H1 (cell line): Measurements from ENCODE around the gene TCAP. TPM values are rescaled to one million over a fixed set of nuclear protein-coding genes. Genes with fewer than 3 reads are reported as not detected.
"Not testable (repeated sequence)": the region's sequence is repeated elsewhere in the genome, so short reads cannot be mapped to it uniquely, and the experiment has no call there.

ENCODE experiments used
- CTCF ChIA-PET: fragments of 300-600 bp; sonication (Branson Sonifier 250); formaldehyde crosslinking; loops from one replicate; lab custom pipeline; 2021; ENCODE audit not compliant: partially characterized antibody; lab: Charles Lee
- POLR2A ChIA-PET: fragments of 300-600 bp; sonication (Branson Sonifier 250); formaldehyde crosslinking; loops from one replicate; lab custom pipeline; 2021; ENCODE audit warnings: inconsistent platforms; ENCODE audit not compliant: partially characterized antibody; lab: Charles Lee
- DNase-seq, 2 experiments: peaks; one replicate each; pipeline versions ENCODE4 v3.0.0 to v3.0.0-alpha.2; 2010 to 2022; ENCODE audit warnings: low spot score in 2 of 2, low read depth in 1 of 2, mixed read lengths in 1 of 2
- FAIRE-seq: peaks from 2 replicates; lab custom pipeline; 2011; peaks lifted over from hg19 to GRCh38; lab: Jason Lieb, UNC
- H2AFZ ChIP-seq: 2 replicates; pipeline ENCODE4 v1.8.1; 2012; ENCODE audit warnings: low read length, inconsistent platforms
- H2AK5ac ChIP-seq: 2 replicates; pipeline ENCODE4 v1.6.1; 2013; ENCODE audit warnings: low read depth, low read length
- H2BK120ac ChIP-seq: replicated peaks from 2 replicates; pipeline ENCODE3; 2013; ENCODE audit warnings: low read depth, low read length, inconsistent platforms
- H2BK12ac ChIP-seq: 2 replicates; pipeline ENCODE4 v1.6.1; 2013; ENCODE audit warnings: low read depth, low read length
- H2BK15ac ChIP-seq: 2 replicates; pipeline ENCODE4 v1.6.1; 2013; ENCODE audit warnings: low read length
- H2BK20ac ChIP-seq: 2 replicates; pipeline ENCODE4 v1.6.1; 2013; ENCODE audit warnings: low read length
- H2BK5ac ChIP-seq: 2 replicates; pipeline ENCODE4 v1.6.1; 2013; ENCODE audit warnings: low read depth, low read length
- H3K14ac ChIP-seq: 2 replicates; pipeline ENCODE4 v1.6.1; 2013; ENCODE audit warnings: inconsistent platforms; ENCODE audit not compliant: insufficient read length
- H3K18ac ChIP-seq: 2 replicates; pipeline ENCODE4 v1.6.1; 2013; ENCODE audit warnings: low read length; ENCODE audit errors: extremely low read depth
- H3K23ac ChIP-seq: 2 replicates; pipeline ENCODE4 v1.6.1; 2013; ENCODE audit warnings: inconsistent platforms; ENCODE audit not compliant: insufficient read length
- H3K23me2 ChIP-seq: 2 replicates; pipeline ENCODE4 v1.6.1; 2013; ENCODE audit warnings: low read depth, low read length
- H3K27ac ChIP-seq: 2 replicates; pipeline ENCODE4 v1.6.1; 2011; ENCODE audit warnings: low read depth, low read length, inconsistent platforms
- H3K27me3 ChIP-seq, 4 experiments: replicated peaks in 1 of 4; 1 replicate in 1 of 4; 2 replicates in 3 of 4; pipeline versions ENCODE4 v1.6.1 to v1.8.1; 2011 to 2013; ENCODE audit warnings: low read length in 3 of 4, mild to moderate bottlenecking in 3 of 4, inconsistent platforms in 2 of 4, mixed read lengths in 2 of 4, moderate library complexity in 1 of 4; ENCODE audit not compliant: control insufficient read depth in 3 of 4, insufficient read depth in 3 of 4; ENCODE audit errors: extremely low read depth in 1 of 4
- H3K36me3 ChIP-seq, 4 experiments: 2 replicates each; pipeline versions ENCODE4 v1.6.1 to v1.8.1; 2011 to 2013; ENCODE audit warnings: mild to moderate bottlenecking in 4 of 4, low read length in 3 of 4, moderate library complexity in 2 of 4, control low read depth in 1 of 4, inconsistent platforms in 1 of 4; ENCODE audit not compliant: insufficient read depth in 4 of 4, control insufficient read depth in 2 of 4
- H3K4ac ChIP-seq: replicated peaks from 2 replicates; pipeline ENCODE3; 2013; ENCODE audit warnings: low read length, low read depth, mixed read lengths, inconsistent platforms; ENCODE audit not compliant: insufficient read length
- H3K4me1 ChIP-seq, 4 experiments: replicated peaks in 1 of 4; 1 replicate in 1 of 4; 2 replicates in 3 of 4; pipeline versions ENCODE4 v1.6.1 to v1.8.1; 2011 to 2013; ENCODE audit warnings: low read length in 3 of 4, inconsistent platforms in 2 of 4, mixed read lengths in 1 of 4; ENCODE audit not compliant: insufficient read depth in 4 of 4, control insufficient read depth in 3 of 4
- H3K4me2 ChIP-seq, 2 experiments: 2 replicates each; pipeline versions ENCODE4 v1.6.1 to v1.8.1; 2011 to 2013; ENCODE audit warnings: low read depth in 2 of 2, low read length in 2 of 2, control low read depth in 1 of 2, inconsistent platforms in 1 of 2, mild to moderate bottlenecking in 1 of 2; ENCODE audit not compliant: insufficient read depth in 1 of 2
- H3K4me3 ChIP-seq, 4 experiments: fragments of 200-600, 300-600 bp in 1 of 4; sonication (generic), shearing (Covaris generic), sonication (Bioruptor Twin) in 1 of 4; 2 replicates each; pipeline versions ENCODE4 v1.5.1 to v1.8.1; 2011 to 2016; ENCODE audit warnings: low read length in 4 of 4, low read depth in 3 of 4, control low read depth in 2 of 4, inconsistent platforms in 2 of 4, mild to moderate bottlenecking in 2 of 4, mixed read lengths in 1 of 4, moderate library complexity in 1 of 4; ENCODE audit not compliant: insufficient read depth in 2 of 4; ENCODE audit errors: extremely low read depth in 1 of 4
- H3K56ac ChIP-seq: replicated peaks from 2 replicates; pipeline ENCODE3; 2013; ENCODE audit warnings: low read depth, mild to moderate bottlenecking, mixed read lengths, low read length, inconsistent platforms; ENCODE audit not compliant: insufficient read length
- H3K79me1 ChIP-seq: 2 replicates; pipeline ENCODE4 v1.6.1; 2013; ENCODE audit warnings: low read depth, low read length, control low read depth
- H3K79me2 ChIP-seq, 2 experiments: 2 replicates each; pipeline versions ENCODE4 v1.6.1 to v1.8.1; 2012 to 2013; ENCODE audit warnings: low read length in 2 of 2, mild to moderate bottlenecking in 2 of 2, inconsistent platforms in 1 of 2; ENCODE audit not compliant: insufficient read depth in 2 of 2, control insufficient read depth in 1 of 2
- H3K9ac ChIP-seq, 4 experiments: replicated peaks in 1 of 4; 1 replicate in 1 of 4; 2 replicates in 3 of 4; pipeline versions ENCODE4 v1.6.1 to v1.8.1; 2011 to 2013; ENCODE audit warnings: low read depth in 3 of 4, low read length in 3 of 4, control low read depth in 2 of 4, mild to moderate bottlenecking in 2 of 4, moderate library complexity in 2 of 4, inconsistent platforms in 1 of 4; ENCODE audit errors: extremely low read depth in 1 of 4
- H3K9me3 ChIP-seq, 2 experiments: 2 replicates each; pipeline versions ENCODE4 v1.6.1 to v1.8.1; 2012 to 2013; ENCODE audit warnings: mild to moderate bottlenecking in 2 of 2, moderate library complexity in 2 of 2, control low read depth in 1 of 2, inconsistent platforms in 1 of 2, low read depth in 1 of 2, low read length in 1 of 2, mixed read lengths in 1 of 2; ENCODE audit not compliant: insufficient read depth in 2 of 2
- H4K20me1 ChIP-seq, 2 experiments: replicated peaks in 1 of 2; 2 replicates each; pipeline versions ENCODE3 to v1.8.1; 2011 to 2013; ENCODE audit warnings: inconsistent platforms in 2 of 2, low read length in 2 of 2, mild to moderate bottlenecking in 1 of 2; ENCODE audit not compliant: insufficient read depth in 2 of 2, control insufficient read depth in 1 of 2
- H4K5ac ChIP-seq: 2 replicates; pipeline ENCODE4 v1.6.1; 2013; ENCODE audit warnings: low read length, low read depth, mixed read lengths, inconsistent platforms; ENCODE audit not compliant: insufficient read length
- H4K8ac ChIP-seq: 2 replicates; pipeline ENCODE4 v1.8.0; 2013; ENCODE audit warnings: mild to moderate bottlenecking, moderate library complexity, low read length, inconsistent platforms; ENCODE audit not compliant: insufficient read depth; ENCODE audit errors: extremely low read depth
- H4K91ac ChIP-seq: replicated peaks from 2 replicates; pipeline ENCODE3; 2013; ENCODE audit warnings: low read length, mixed read lengths, inconsistent platforms; ENCODE audit not compliant: insufficient read length
- WGBS, 2 experiments: shearing (Covaris generic) in 1 of 2; methylation state at CpG; one replicate each; pipeline versions ENCODE4 v1.1.6 to v1.1.7; 2013 to 2015; ENCODE audit warnings: low lambda C conversion rate in 2 of 2, mixed read lengths in 2 of 2, inconsistent platforms in 1 of 2, low coverage in 1 of 2, missing lambda C conversion rate in 1 of 2; ENCODE audit not compliant: insufficient replicate concordance in 2 of 2, insufficient coverage in 1 of 2, insufficient read length in 1 of 2; ENCODE audit errors: extremely low coverage in 1 of 2, missing lambda C conversion rate in 1 of 2; 5-methylcytosine and 5-hydroxymethylcytosine counted together
- polyA plus RNA-seq, 7 experiments: library from polyadenylated mRNA; depleted of rRNA in 3 of 7; stranded (reverse) in 5 of 7; unstranded in 2 of 7; fragments of >200 nt in 5 of 7; fragments of 200-250 nt in 2 of 7; gene quantifications; 1 replicate in 5 of 7; 2 replicates in 1 of 7; 4 replicates in 1 of 7; pipeline versions ENCODE4 v1.2.1 to v1.2.3, GENCODE V29; 2011 to 2013; ENCODE audit warnings: missing spikeins in 2 of 7, mixed read lengths in 2 of 7
- total RNA-seq: library from RNA; stranded (reverse); fragmentation: NEBNext Ultra II Directional; extraction: Animal tissue kit (Norgen Biotek cat#: 25700); gene quantifications from 2 replicates; pipeline ENCODE4 v1.2.1, GENCODE V29; 2021

Gene TCAP
- total and polyA plus RNA-seq, 2 of the 8 experiments (the other 6 are each of a cell fraction or from before 2014, with no cell fraction given): 0.82 to 1.4 TPM

DNA sequence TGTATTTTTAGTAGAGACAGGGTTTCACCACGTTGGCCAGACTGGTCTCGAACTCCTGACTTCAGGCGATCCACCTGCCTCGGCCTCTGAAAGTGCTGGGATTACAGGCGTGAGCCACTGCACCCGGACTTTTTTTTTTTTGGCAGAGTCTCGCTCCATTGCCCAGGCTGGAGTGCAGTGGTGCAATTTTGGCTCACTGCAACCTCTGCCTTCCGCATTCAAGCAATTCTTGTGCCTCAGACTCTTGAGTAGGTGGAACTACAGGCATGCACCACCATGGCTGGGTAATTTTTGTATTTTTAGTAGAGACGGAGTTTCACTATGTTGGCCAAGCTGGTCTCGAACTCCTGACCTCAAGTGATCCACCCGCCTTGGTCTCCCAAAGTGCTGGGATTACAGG, 45.9 kb downstream of the TCAP start:
- not testable (repeated sequence) for H3K4me1 ChIP-seq, H3K27ac ChIP-seq, H2AK5ac ChIP-seq, H4K8ac ChIP-seq, H3K18ac ChIP-seq, H2BK12ac ChIP-seq, H2BK5ac ChIP-seq, DNase-seq, H2BK120ac ChIP-seq, H3K4me3 ChIP-seq, H3K23me2 ChIP-seq, H3K4me2 ChIP-seq, H4K5ac ChIP-seq, H3K9me3 ChIP-seq, H3K4ac ChIP-seq, H3K27me3 ChIP-seq, FAIRE-seq, H3K79me1 ChIP-seq, H3K9ac ChIP-seq, H2BK20ac ChIP-seq, H2BK15ac ChIP-seq, H4K91ac ChIP-seq, H2AFZ ChIP-seq, H3K56ac ChIP-seq, H3K14ac ChIP-seq, H3K23ac ChIP-seq
- Histone ChIP-seq H4K20me1 (peaks cover 24 to 35% of the 10 kb centered on the region in 2 experiments), H3K79me2 (peaks cover under 1 to 43% of the 10 kb centered on the region in 2 experiments; a peak in 3 of 4 replicates), H3K36me3 (peaks cover 41 to 87% (median 72%) of the 10 kb centered on the region in 4 experiments)
- CTCF ChIA-PET: interaction anchor here (1.3 to 52.4 kb wide), 5 partner anchors 9 to 77 kb away, joined by 3 to 1885 read pairs (median 6); partner anchors contain the start of genes PNMT, PPP1R1B and STARD3
- POLR2A ChIA-PET: interaction anchor here (0.9 to 4.0 kb wide), 11 partner anchors 8 to 331 kb away, joined by 3 to 19 read pairs (median 4); partner anchors contain the start of genes ERBB2, MIEN1 and PGAP3
- 94% methylated on average over 11 of the region's 11 CpGs; no CpG with 5 or more reads in 1 of the 2 experiments for WGBS, 2 experiments
